ENCODE data around the gene SHMT1.
"Not testable (repeated sequence)": the region's sequence is repeated elsewhere in the genome, so short reads cannot be mapped to it uniquely, and the experiment has no call there.

Gene SHMT1

DNA sequence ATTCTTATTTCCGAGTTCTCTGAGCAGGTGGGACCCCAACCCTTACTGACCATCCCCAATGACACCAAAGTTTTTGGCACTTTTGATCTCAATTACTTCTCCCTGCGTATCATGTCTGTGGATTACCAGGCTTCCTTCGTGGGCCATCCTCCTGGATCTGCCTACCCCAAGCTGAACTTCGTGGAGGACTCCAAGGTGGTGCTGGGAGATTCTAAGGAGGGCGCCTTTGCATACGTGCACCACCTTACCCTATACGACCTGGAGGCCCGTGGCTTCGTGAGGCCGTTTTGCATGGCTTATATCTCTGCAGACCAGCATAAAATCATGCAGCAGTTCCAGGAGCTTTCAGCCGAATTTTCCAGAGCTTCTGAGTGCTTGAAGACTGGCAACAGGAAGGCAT lies 47.4 kb downstream of the SHMT1 start:
- no peak overlapping the region for H3K27ac ChIP-seq
- TF ChIP-seq, protein P1, sequence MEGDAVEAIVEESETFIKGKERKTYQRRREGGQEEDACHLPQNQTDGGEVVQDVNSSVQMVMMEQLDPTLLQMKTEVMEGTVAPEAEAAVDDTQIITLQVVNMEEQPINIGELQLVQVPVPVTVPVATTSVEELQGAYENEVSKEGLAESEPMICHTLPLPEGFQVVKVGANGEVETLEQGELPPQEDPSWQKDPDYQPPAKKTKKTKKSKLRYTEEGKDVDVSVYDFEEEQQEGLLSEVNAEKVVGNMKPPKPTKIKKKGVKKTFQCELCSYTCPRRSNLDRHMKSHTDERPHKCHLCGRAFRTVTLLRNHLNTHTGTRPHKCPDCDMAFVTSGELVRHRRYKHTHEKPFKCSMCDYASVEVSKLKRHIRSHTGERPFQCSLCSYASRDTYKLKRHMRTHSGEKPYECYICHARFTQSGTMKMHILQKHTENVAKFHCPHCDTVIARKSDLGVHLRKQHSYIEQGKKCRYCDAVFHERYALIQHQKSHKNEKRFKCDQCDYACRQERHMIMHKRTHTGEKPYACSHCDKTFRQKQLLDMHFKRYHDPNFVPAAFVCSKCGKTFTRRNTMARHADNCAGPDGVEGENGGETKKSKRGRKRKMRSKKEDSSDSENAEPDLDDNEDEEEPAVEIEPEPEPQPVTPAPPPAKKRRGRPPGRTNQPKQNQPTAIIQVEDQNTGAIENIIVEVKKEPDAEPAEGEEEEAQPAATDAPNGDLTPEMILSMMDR (conservative IDR thresholded peaks at IDR 0.05), result no peak

GRCh38 chr17:18315562-18315922 lies 47.8 kb downstream of the SHMT1 start:
- H3K27ac ChIP-seq, result peak overlapping the region; percentile 87
- TF ChIP-seq, protein P1 (conservative IDR thresholded peaks at IDR 0.05), result no peak

DNA sequence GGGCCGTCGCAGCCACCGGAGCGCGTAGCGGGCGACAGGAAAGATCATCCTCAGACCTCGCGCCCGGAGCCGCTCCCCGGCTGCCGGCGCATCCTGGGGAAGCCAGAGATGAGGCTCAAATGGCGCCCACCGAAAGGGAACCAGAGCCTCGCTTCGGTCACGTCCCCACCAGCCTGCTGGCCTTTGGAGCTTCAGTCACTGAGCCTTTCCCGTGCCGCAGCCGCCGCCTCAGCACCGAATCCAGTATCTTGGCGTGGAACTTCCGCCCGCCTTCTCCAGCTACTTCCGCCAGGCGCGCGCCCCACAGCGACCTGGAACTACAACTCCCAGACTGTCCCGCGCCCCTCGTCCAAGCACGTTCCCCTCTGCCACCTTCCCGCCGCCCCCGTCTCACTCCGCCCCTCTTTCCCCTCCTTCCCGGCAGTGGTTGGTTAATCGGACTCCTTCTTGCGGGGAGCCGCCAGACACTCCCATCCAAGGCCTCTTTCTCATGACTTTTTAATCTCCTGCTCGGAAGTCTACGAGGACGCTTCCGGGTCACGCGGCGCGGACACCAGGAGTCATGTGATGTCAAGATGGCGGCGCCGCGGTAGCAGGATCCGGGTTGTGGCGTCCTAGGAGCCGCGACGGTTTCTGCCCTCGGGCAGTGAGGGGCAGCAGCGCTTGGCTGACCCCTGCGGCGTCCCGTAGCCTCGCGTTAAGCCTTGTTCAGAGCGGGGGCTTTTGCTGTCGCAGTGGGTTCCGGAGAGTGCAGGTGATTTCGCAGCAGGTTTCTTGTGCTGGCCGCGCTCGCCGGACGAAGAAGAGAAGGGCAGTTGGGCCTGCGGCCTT lies 48.4 kb downstream of the SHMT1 start, which contains the start of the genes SMCR8 and TOP3A:
Gene SMCR8 (plus strand): TSS at position 563 of the 831 bp plus-strand sequence. CDS start 497 bp downstream, outside the sequence.
Gene TOP3A (minus strand): TSS at position 264 of the 831 bp plus-strand sequence. CDS start 216 bp downstream, at position 48.
- peak within 1 kb of the TSS; percentile 87 for H3K27ac ChIP-seq
- TF ChIP-seq, protein P1 (conservative IDR thresholded peaks at IDR 0.05), result no peak

- peak overlapping the region; percentile 87 for H3K27ac ChIP-seq
- TF ChIP-seq, protein P1 (conservative IDR thresholded peaks at IDR 0.05), result no peak
Measured at GRCh38 chr17:18314059-18314730, 49.2 kb downstream of the SHMT1 start.

GRCh38 chr17:18309202-18309601 lies 54.1 kb downstream of the SHMT1 start:
- no peak overlapping the region for H3K27ac ChIP-seq
- TF ChIP-seq, protein P1 (conservative IDR thresholded peaks at IDR 0.05), result no peak

DNA sequence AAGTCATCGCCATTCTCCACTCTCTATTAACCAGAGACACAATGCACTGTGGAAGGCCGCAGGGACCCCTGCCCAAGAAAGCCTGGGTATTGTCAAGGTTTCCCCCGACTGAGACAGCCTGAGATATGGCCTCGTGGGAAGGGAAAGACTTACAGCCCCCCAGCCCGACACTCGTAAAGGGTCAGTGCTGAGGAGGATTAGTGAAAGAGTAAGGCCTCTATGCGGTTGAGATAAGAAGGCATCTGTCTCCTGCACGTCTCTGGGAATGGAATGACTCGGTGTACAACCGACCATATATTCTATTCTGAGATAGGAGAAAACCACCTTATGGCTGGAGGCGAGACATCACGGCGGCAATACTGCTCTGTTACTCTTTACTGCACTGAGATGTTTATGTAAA lies 60.1 kb downstream of the SHMT1 start:
- H3K27ac ChIP-seq, result peak overlapping the region; percentile 21; the same call in 1 of the 2 replicates

DNA sequence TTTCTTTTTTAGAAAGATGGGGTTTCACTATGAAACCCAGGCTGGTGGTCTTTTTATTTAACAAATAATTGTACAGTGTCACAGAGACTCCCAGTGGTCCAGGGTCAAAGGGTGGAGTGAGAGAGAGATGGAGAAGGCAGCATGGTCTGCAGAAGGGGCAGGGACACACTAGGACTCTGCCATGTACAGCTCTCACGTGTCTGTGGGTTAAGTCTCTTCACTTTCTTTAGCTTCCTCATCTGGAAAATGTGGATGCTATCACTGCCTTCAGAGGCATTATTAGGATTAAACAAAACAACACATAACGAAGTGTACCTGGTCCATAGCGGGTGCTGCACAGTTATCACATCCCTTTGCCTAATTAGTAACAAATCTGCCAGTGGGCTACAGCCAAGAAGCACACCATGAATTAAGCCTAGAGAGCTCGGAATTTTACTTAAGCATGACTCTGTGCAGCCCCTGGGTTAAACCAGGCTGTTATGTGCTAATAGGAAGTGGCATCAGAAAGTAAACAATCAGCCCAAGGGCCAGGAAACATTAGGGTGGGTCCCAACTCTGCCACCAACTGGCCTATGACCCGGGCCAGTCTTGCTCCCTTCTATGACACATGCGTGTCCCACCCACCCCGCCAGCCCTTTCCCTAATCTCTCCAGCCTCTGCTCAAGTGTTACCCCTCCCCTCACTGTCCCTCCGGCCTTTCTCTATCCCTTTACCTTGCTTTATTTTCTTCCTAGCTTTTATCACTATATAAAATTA lies 62.4 kb downstream of the SHMT1 start:
- TF ChIP-seq, protein P1 (conservative IDR thresholded peaks at IDR 0.05), result no peak
- no peak overlapping the region for H3K27ac ChIP-seq

DNA sequence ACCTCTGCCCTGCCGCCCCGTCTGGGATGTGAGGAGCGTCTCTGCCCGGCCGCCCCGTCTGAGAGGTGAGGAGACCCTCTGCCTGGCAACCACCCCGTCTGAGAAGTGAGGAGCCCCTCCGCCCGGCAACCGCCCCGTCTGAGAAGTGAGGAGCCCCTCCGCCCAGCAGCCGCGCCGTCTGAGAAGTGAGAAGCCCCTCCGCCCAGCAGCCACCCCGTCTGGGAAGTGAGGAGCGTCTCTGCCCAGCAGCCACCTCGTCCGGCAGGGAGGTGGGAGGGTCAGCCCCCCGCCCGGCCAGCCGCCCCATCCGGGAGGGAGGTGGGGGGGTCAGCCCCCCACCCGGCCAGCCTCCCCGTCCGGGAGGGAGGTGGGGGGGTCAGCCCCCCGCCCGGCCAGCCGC lies 65.3 kb downstream of the SHMT1 start:
- not testable (repeated sequence) for H3K27ac ChIP-seq
